ENCODE results near the gene MYH6.
"Not testable (repeated sequence)": the region's sequence is repeated elsewhere in the genome, so short reads cannot be mapped to it uniquely, and the experiment has no call there.

MYH6 gene

DNA sequence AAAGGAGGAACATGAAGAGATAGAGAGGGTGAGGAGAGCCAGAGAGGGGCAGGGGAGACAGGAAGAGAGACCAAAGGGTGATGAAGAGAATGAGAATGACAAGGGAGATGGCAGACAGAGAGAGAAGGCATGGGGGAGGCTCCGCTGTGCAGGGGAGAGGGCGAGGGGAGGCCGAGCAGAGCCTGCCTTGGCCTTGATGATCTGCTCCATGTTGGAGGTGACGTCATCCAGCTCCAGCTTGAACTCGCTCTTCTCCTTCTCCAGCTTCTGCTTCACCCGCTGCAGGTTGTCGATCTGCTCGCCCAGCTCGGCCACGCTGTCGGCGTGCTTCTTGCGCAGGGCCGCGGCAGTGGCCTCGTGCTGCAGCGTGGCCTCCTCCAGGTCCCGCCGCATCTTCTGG lies 18.2 kb downstream of the MYH6 start:
- FAIRE-seq: not testable (repeated sequence)

DNA sequence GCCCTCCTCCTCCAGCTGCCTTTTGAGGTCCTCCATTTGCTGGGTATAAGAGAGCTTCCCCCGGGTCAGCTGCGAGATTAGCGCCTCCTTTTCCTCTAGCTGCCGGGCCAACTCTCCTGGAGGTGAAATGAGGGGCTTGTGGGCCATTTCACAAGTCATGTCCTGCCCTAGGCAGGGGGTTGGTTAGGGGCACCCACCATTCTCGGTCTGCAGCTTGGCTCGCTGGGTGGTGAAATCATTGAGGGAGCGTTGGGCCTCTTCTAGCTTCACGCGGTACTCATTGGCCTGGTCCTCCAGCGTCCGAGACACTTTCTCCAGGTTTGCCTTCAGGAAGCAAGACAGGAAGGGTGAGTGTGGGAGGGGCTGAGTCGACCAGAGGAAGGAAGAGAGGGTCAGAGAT lies 18.7 kb downstream of the MYH6 start:
- FAIRE-seq: no peak

DNA sequence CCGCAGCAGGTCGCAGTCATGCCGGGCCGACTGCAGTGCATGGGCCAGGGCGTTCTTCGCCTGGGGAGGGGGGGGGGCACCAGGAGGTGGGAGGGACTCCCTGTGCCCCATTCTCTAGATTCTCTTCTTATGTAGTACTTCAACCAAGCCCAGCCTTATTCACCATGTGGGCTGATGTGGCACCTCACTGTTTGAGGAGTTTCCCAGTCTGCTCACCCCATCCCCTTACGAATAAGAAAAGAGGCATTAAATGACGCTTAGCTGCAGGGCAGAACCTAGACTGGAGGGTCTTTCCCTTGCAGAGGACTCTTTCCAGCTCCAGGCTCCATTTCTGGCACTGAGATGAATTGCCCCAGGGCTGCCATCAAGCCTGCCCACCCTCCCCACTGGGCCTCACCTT lies 19.1 kb downstream of the MYH6 start:
- FAIRE-seq: no peak

DNA sequence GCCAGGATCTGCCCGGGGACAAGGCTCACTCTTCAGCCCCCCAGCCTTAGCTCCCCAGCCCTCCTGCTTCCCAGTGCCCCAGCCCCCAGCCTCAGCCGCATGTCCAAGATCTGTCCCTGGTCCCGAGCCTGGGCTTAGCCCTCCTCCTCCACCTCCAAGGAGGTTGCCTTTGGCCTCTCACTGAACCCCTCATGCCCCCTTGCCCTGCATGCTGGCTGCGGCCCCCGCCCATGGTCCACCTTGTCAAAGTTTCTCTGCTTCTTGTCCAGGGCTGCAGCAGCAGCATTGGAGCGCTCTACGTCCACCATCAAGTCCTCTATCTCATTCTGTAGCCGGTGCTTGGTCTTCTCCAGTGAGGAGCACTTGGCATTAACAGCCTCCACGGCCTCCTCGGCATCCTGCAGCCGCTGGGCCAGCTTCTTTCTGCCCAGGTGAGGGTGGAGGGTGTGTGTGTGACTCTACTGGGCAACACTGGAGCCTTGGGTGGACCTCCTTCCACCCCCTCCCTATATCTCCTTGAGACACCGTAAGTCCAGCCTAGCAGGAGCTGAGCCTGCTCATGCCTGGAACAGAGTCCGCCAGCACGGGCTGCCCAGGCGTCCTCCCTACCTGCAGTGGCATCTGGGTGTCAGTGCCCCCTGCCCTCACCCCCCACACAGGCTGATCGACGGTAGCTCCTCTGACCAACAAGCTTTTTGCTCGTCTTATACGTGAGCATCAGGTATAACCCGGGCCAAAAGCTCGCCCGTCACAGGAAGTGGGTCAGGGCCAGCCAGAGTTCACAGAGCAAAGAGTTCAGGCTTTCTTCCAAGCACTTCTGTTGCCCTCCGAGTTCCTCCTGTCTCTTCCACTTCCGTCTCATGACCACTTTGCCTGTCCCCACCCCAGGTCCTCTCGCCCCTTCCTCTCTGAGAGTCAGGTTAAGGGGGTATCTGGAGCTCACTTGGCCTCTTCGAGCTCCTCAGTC lies 19.9 kb downstream of the MYH6 start:
- FAIRE-seq: no peak

DNA sequence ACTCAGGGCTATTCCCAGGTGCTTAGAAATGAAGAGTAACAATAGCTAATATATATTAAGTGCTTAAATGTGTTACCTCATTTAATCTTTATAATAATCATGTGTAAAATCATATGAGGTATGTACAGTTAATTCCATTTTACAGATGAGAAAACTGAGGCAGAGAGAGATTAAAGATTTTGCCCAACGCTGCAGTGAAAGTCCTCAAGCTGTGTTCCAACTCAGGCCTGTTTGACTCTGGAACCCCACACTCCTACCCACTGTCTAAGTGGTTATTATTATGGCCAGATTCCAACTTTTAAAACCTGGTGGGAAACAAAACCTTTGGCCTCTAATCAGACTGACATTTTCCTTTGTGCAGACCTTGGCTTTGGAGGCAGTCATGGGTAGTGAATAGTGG lies 21.1 kb downstream of the MYH6 start:
- no peak for FAIRE-seq

DNA sequence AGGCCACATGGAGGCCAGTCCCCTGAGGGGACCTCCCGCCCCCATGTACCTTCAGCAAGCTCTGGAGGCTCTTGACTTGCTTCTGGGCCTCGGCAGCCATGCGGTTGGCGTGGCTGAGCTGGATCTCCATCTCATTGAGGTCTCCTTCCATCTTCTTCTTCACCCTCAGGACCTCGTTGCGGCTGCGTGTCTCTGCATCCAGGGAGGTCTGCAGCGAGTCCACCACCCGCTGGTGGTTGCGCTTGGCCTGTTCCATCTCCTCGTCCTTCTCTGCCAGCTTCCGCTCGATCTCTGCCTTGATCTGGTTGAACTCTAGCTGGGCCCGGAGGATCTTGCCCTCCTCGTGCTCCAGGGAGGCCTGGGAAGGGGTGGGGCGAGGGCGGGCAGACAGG lies 21.8 kb downstream of the MYH6 start:
- FAIRE-seq: not testable (repeated sequence)

DNA sequence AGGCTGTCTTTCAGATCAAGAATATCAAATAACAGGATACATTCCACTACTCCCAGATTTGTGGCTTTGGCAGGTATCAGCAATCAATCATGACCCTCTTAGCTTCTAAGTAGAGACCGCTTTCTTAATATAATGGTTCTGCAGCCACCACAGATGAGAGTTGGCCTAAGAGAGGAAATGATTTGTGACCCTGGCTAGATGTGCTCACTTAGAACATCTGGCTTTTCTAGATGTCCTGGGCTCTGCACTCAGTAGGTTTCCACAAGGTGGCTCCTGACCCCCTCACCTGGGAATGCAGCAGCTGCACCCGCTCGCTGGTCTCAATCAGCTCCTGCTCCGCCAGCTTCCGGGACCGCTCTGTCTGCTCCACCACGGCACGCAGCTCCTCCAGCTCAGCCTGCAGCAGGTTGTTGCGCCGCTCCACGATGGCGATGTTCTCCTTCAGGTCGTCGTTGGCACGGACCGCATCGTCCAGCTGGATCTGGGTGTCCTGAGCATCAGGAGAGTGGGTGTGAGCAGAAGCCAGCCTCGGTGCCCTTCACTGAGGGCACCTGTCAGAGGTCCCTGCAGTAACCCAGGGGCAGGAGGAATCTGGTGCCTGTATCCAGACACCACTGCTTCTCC lies 22.3 kb downstream of the MYH6 start:
- no peak for FAIRE-seq

DNA sequence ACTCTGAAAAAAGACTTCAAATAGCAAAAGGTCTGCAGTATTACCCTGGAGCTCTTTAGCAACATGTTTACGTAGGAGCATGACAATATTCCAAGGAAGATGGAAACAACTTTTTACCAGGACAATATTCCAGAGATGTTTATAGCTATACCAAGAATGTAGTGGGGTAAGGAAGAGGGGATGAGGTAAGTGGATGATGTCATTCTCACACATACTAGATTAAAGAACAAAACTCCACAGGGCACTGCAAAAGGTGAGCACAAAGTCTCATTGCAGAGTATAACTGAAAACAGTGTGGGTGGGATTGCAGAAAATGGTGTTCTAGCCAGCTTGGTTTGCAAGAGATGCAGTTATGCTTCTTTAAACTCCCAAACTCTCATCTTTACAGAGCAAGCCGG lies 22.8 kb downstream of the MYH6 start:
- FAIRE-seq: no peak

DNA sequence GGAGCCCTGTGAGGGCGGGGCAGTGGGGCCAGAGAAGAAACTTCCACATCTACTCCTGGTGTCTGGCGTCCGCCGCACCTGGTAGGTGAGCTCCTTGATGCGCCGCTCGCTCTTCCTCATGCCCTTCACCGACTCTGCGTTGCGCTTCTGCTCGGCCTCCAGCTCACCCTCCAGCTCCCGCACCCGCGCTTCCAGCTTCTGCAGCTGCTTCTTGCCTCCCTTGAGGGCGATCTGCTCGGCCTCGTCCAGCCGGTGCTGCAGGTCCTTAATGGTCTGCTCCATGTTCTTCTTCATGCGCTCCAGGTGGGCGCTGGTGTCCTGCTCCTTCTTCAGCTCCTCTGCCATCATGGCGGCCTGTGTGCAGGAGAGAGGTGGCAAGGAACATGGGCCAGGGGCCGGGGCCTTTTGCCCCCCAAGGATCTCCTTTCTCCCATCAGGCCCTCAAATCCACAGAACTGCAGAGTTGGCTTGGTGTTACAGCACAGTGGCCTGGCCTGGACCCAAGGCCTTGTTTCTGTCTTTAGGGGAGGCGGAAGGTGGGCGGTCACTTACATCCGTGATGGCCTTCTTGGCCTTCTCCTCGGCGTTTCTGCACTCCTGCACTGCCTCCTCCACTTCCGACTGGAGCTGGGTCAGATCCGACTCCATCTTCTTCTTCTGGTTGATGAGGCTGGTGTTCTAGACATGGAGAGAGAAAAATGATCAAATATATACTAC lies 23.6 kb downstream of the MYH6 start:
- no peak for FAIRE-seq

DNA sequence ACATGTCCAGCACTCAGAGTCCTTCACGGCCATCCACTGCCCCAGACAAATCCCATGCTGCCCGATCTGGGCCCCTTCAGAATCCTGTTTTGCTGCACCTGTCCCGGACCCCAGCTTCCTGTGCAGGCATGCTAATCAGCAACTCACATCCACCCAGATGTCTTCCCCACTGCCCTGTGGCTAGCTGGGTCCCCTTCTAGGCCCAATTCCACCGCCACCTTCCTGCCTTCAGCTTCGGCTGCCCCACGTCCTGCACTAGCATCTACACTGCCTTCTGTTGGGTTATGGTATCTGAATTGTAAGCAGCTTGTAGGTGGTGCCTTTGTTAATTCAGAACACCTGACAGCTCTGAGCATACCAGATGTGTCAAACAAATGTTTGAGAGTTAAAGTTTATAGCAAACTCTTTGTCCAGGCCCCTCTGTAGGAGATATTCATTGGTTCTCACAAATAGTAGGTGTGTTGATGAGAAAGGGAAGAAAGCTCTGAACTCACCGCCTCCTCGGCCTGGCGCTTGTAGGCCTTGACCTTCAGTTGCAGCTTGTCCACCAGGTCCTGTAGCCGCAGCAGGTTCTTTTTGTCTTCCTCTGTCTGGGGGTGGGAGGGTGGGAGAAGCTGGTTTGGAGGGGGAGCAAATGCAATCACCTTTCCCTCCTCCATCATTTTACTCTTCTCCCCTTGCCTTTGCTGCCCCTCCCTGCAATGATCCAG lies 25.2 kb downstream of the MYH6 start:
- FAIRE-seq: no peak

DNA sequence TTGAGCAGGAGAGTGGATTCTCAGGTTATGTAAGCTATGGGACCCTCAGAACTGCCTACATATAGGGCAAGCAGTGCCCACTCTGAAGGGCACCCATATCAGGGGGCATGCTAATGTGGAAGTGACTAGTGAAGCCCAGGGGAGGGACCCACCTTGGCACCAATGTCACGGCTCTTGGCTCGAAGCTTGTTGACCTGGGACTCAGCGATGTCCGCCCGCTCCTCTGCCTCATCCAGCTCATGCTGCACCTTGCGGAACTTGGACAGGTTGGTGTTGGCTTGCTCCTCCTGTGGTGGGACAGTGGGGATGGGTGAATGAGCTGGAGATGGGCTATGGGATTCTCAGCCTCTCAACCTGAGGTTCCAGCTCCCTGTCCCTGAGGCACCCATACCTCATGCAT lies 25.8 kb downstream of the MYH6 start:
- FAIRE-seq: no peak

DNA sequence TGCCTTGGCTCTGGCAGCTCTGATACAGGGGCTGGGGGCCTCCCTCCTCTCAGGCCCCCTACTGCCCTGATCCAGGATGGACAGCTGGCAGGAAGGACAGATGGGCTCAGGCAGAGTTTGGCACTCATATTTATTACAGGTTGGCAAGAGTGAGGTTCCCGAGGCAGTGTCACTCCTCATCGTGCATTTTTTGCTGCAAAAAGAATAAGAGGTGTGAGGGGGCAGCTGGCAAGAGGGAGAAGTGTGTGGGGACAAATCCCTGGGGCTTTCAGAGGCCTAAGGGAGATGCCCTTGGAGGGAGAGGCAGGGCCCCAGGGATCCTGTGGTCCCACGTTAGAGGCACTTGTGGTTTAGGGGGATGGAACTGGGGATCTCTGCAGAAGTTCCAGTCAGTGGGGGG lies 26.2 kb downstream of the MYH6 start:
- FAIRE-seq: no peak

DNA sequence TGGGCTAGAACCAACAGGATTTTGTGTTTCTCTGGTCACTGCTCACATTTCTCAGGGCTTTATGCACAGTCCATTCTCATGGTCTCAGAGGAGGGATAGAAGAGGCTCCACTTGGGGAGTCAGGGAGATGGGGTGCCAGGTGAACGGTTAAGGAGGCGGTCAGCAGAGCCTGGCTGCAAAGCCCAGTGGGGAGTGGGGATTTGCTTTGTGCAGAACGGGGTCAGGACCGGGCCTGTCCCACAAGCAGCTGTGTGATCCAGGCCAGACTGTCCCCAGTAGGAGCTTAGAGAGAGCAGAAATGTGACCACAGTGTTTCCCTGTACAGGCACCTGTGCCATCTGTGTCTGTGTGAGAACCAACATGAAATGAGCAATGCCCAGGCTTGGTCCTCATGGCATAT lies 27.1 kb downstream of the MYH6 start:
- FAIRE-seq: no peak

DNA sequence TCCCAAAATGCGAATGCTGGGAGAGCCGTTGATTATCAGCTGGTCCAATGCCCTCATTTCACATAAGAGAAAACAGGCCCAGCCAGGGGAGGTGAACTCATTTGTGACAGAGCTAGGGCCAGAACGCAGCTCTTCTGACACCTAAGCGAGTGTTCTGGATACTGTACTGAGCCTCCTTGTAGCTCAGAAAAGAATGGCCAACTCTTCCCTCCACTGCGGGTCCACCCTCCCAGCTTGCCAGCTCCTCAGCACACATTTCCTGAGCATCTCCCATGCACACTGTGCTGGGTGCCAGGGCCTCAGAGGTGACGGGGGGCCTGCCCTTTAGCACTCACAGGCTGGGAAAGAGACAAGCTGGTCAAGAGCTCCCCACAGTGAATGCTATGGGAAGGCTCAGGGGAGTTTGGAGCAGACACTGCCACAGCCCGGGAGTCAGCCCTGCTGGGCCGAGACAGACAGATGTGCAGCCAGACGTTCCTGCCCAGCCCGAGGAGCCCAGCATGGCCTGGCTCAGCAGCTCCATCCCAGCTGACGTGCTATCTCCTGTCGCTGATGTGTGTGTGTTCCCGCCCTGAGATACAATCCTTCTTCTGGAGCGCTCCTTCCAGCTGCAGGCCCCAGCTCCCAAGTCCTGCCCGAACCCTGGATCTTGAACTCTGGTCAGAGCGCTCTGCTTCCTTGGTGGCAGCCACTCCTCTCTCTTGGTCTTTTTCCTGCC lies 27.7 kb downstream of the MYH6 start:
- no peak for FAIRE-seq

DNA sequence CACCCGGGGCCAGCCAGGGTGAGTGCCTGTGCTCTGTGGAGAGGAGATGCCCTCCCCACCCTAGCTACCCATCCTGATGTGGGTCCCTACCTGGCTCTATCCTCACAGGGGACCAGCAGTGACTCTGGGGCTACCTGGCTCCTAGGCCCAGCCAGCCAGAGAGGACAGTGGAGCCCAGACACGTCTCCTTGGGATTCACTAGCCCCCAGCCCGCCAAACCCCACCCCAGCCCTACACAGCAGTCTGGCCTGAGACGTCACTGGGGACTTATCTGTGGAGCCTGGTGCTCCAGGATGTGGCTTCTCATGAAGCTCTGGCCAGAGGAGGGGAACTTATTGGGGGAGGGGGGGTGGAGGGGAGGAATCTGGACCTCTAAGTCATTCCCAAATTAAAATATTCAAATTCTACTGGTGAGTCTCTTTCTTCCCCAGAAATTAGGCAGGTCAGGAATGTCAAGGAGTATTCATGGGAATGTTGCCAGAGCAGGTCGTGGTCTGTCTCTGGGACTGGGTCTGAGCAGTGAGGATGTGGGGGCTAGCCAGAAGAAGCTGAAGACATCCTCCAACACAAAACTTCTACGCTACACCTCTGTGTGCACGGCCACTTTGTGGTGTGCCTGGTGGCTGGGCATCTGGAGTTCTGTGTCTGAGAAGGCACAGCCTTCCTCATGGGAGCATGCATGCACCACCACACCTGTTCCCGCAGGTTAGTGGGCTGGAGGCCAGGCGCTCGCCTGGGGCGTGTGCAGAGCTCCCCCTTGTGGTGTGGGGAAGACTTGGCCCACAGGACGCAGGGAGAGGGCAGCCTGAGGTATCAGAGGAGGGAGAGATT lies 28.5 kb downstream of the MYH6 start:
- no peak for FAIRE-seq

DNA sequence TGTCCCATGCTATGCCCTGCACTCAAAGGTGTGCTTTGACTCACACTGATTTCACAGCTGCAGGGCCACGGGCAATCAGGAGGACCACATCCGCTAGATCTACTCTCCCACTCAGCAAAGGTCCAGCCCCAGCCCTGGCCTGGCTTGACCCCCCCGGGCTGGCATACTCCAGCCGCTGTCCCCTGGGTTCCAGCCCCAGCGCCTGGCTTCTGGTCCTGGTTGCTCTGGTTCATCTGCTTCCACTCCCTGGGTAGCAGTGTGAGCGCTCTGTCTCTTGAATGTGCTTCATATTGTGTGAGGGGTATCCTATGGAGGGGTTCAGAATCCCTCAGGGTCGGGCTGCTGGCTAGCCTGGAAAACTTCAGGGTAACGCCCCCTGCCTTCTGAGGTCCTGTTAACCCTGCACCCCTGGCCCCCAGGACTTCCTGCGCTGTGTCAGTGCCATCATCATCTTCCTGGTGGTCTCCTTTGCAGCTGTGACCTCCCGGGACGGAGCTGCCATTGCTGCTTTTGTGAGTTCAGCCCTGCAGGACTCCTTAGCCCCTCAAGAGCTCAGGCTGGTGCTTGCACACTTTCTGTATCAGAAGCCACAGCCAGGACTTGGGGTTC lies 29.4 kb downstream of the MYH6 start:
- no peak for FAIRE-seq

DNA sequence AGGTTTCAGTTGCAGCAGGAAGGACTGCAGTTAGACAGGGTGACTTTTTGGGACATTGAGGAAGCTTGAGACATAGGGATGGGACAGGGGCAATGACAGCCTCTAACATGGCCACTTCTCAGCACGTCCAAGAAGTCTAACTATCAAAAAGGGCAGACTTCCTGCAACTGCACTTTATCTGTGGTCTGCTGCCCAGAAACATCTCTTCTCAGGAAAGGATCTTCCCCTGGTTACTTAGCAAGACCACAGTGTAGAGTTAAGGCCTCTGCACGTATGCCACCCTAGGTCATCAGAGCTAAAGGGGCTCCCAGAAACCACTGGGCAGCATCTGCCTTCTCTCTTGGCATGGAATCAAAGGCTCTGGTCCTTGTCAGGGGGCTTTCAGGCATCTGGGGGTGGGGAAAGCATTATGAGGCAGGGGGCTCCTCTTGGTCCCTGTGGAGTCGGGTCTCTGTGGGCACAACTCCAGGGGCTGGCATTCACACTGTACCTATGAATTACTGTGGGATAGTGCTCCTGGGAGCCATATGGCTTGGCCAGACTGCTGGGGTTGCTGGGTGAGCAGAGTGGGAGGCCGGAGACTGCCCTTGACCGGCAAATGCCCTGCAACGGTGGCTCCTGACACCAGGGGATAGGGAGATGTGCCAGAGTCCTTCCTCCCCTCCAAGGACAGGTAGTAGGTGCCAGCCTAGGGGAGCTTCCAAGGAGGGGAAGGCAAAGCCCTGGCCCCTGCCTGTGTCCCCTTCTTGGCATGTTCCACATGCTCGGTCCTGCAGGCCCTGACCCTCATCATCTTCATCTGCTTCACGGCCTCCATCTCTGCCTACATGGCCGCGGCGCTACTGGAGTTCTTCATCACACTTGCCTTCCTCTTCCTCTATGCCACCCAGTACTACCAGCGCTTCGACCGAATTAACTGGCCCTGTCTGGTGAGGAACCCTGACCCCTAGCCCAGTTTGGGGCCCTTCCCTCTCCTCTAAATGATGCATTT lies 30.2 kb downstream of the MYH6 start:
- no peak for FAIRE-seq

DNA sequence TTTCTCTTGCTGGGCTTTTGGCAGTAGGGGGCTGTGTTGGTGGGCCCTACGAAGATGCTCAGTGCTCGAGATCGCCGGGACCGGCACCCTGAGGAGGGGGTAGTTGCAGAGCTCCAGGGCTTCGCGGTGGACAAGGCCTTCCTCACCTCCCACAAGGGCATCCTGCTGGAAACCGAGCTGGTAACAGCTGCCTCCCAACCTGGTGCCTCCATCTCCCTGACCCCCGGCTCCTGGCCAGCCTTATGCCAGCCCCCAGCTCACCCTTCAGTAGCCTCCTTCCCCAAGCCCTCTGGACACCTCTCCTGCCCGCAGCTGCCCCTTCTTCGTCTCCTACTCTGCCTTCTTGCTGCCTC lies 30.9 kb downstream of the MYH6 start:
- FAIRE-seq: no peak

DNA sequence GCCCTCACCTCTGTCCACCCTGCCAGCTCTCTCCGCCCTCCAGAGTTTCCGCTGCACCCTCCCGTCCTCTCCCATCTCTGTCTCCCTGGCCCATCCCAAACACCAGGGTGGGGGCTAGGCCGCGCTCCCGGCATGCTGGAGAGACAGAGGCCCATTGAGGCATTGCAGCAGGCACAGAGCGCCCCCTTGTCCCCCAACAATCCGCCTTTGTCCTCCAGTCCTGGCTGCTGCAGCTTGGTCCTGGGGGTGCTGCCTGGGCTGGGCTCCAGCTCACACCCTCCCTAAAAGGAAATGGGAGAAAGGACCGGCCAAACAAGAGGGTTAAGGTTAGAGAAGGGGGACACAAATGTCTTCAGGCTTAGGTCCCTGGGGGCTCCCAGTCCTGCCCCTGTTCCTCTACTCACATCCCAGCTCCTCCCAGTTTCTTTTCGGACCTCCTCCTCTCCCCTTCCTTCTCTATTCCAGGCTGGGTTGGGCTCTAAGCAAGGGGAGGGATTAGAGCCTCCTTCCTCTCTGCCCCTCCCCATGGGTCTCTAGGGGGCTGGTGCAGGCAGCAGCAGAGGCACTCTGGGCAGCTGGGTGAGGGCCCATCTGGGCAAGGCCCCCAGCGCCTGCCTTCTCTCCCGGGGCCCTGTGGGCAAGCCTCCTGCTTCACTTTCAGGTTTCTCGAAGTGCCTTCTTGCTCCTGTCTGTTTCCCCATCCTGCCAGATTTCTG lies 31.4 kb downstream of the MYH6 start, which contains the start of gene CMTM5:
TSS of gene CMTM5 (plus strand) at position 565 of the 716 bp plus-strand sequence. CDS start 206 bp downstream, outside the sequence.
- FAIRE-seq: no peak

Data from G401.6 (cell line).